Kidney (tissue), 14 donors: ENCODE results near the gene IRX4. TPM values are rescaled to one million over a fixed set of nuclear protein-coding genes. Genes with fewer than 3 reads are reported as not detected.
A peak's percentile ranks its signal among the peaks of the same experiment; 100 is the strongest.

Experiments
- DNase-seq, 5 donors: peaks; one replicate each; pipeline ENCODE4 v3.0.0-alpha.2; 2013 to 2020
- FAIRE-seq: peaks from 2 replicates; lab custom pipeline; 2012; peaks lifted over from hg19 to GRCh38; lab: Jason Lieb, UNC
- H3K27ac ChIP-seq, 2 donors: one replicate each; pipeline ENCODE4 v1.7.0; 2013; ENCODE audit warnings: low read depth in 2 of 2, low read length in 2 of 2, inconsistent platforms in 1 of 2
- H3K27me3 ChIP-seq: one replicate; pipeline ENCODE4 v1.7.1; 2013; ENCODE audit warnings: low read length, inconsistent platforms; ENCODE audit not compliant: control insufficient read depth, insufficient read depth
- H3K36me3 ChIP-seq, 3 donors: one replicate each; pipeline versions ENCODE4 v1.7.0 to v1.7.1; 2013; ENCODE audit warnings: low read length in 3 of 3, control low read depth in 1 of 3, inconsistent platforms in 1 of 3; ENCODE audit not compliant: insufficient read depth in 3 of 3, control insufficient read depth in 2 of 3
- H3K4me1 ChIP-seq, 3 donors: one replicate each; pipeline versions ENCODE4 v1.7.0 to v1.7.1; 2013; ENCODE audit warnings: low read length in 3 of 3, inconsistent platforms in 1 of 3, low read depth in 1 of 3; ENCODE audit not compliant: control insufficient read depth in 2 of 3, insufficient read depth in 2 of 3
- H3K4me3 ChIP-seq, 3 donors: one replicate each; pipeline versions ENCODE4 v1.7.0 to v1.8.1; 2013; ENCODE audit warnings: low read length in 3 of 3, control low read depth in 1 of 3, inconsistent platforms in 1 of 3
- H3K9ac ChIP-seq, 3 donors: one replicate each; pipeline versions ENCODE4 v1.7.0 to v1.7.1; 2013; ENCODE audit warnings: low read length in 3 of 3, control low read depth in 1 of 3, inconsistent platforms in 1 of 3
- H3K9me3 ChIP-seq, 3 donors: one replicate each; pipeline versions ENCODE4 v1.7.0 to v1.7.1; 2013; ENCODE audit warnings: low read length in 3 of 3, control low read depth in 1 of 3, inconsistent platforms in 1 of 3; ENCODE audit not compliant: control insufficient read depth in 2 of 3, insufficient read depth in 1 of 3
- CTCF ChIP-seq: IDR thresholded peaks from 3 replicates; pipeline ENCODE4 v1.5.1; 2012; ENCODE audit warnings: mild to moderate bottlenecking, moderate library complexity, borderline replicate concordance; ENCODE audit not compliant: insufficient read depth; ENCODE audit errors: extremely low read depth
- intact Hi-C: fragments of 100-400 bp; cut with DNase I; formaldehyde crosslinking; loops from one replicate; pipeline ENCODE4 v1.11.1; 2022
- polyA plus RNA-seq: library from polyadenylated mRNA; stranded (reverse); fragments of 350-450 nt; fragmentation: Illumina TruSeq; extraction: RNeasy Lipid Tissue Mini Kit (QIAGEN cat#74804); gene quantifications from one replicate; pipeline ENCODE4 v1.2.3, GENCODE V29; 2014; ENCODE audit warnings: low read depth, low replicate concordance; ENCODE audit not compliant: insufficient read depth
- total RNA-seq: library from RNA; stranded (reverse); fragmentation: NEBNext Ultra II Directional; extraction: Animal tissue kit (Norgen Biotek cat#: 25700); gene quantifications from one replicate; pipeline ENCODE4 v1.2.1, GENCODE V29; 2021
- donor health status: control.
- donor health status: control.
- donor health status: control.
- donor health status: control.
- donor health status: control.
- donor health status: DM: yes; HTN: yes; CAD: no.
- donor health status: Normal renal cell carcinoma (clear cell type).

The IRX4 gene
- total and polyA plus RNA-seq, 2 donors from 2014 or later, result not detected

- FAIRE-seq (no peak), DNase-seq (peak in 1 of 5 donors; percentile 43)
- TF ChIP-seq CTCF, result no peak
- intact Hi-C loops, result no loop called here
- H3K9me3 ChIP-seq, result no peaks in the 10 kb centered on the region
- no peak overlapping the region for H3K27ac ChIP-seq
- H3K9ac ChIP-seq, result no peak overlapping the region
- H3K4me3 ChIP-seq, result no peak overlapping the region
- H3K36me3 ChIP-seq, result no peaks in the 10 kb centered on the region
- H3K27me3 ChIP-seq, result peaks cover 35% of the 10 kb centered on the region
- peaks cover 0 to 2% (median 0%) of the 10 kb centered on the region in 3 donors for H3K4me1 ChIP-seq
Observed at GRCh38 chr5:1875281-1875842, 7.4 kb downstream of the IRX4 start.

GRCh38 chr5:1874771-1875220, 7.9 kb downstream of the IRX4 start:
- intact Hi-C loops, result no loop called here
- peak in 4 of 5 donors; percentile 74 to 83 (median 80) for DNase-seq
- H3K27me3 ChIP-seq, result peaks cover 33% of the 10 kb centered on the region

GRCh38 chr5:1874348-1874747, 8.4 kb downstream of the IRX4 start:
- H3K4me3 ChIP-seq, result no peak overlapping the region
- H3K27ac ChIP-seq, result no peak overlapping the region
- DNase-seq (no peak), FAIRE-seq (no peak)
- no peak overlapping the region for H3K9ac ChIP-seq
- H3K36me3 ChIP-seq, result no peaks in the 10 kb centered on the region
- no peaks in the 10 kb centered on the region for H3K9me3 ChIP-seq
- peaks cover 31% of the 10 kb centered on the region for H3K27me3 ChIP-seq
- H3K4me1 ChIP-seq, result peaks cover 0 to 2% (median 0%) of the 10 kb centered on the region in 3 donors
- TF ChIP-seq CTCF, result no peak
- intact Hi-C loops, result no loop called here

More at GRCh38 chr5:1874771-1875220, 7.9 kb downstream of the IRX4 start:
- Histone ChIP-seq H3K36me3 (no peaks in the 10 kb centered on the region), H3K27ac (no peak overlapping the region), H3K4me1 (peaks cover 0 to 2% (median 0%) of the 10 kb centered on the region in 3 donors), H3K9me3 (no peaks in the 10 kb centered on the region), H3K4me3 (no peak overlapping the region), H3K9ac (no peak overlapping the region)
- no peak for TF ChIP-seq CTCF
- FAIRE-seq, result no peak
